Panc1 (cell line): ENCODE data around the gene NATD1.

Source experiments
- CTCF ChIP-seq: fragments of 450-650 bp; IDR thresholded peaks from 2 replicates; pipeline ENCODE4 v1.5.1; 2017; ENCODE audit warnings: mild to moderate bottlenecking
- POLR2AphosphoS5 ChIP-seq: IDR thresholded peaks from 2 replicates; pipeline ENCODE4 v1.6.1; 2012; ENCODE audit warnings: mild to moderate bottlenecking, low read depth, low read length, moderate library complexity
- SIN3A ChIP-seq: IDR thresholded peaks from 2 replicates; pipeline ENCODE4 v1.6.1; 2012; ENCODE audit warnings: low read depth, mild to moderate bottlenecking, low read length, moderate library complexity, borderline replicate concordance; ENCODE audit not compliant: insufficient read depth

DNA sequence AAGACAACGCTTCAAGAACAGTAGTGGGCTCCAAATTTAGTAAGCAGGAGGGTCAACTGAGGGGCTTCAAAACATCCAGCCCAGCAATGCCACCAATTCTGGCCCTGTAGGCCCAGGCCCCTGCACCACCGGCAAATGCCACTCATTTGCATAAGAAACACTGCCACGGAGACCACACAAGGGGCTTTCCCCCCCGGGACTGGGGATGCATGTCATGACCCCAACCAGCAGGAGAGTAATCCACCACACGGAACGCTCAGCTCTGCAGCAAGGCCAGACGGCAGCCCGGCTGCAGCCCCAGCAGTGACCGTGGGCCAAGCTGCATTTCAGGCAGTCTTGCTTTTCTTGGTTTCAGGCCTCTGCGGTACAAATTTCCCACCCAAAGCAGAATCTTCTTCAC lies 53.4 kb downstream of the NATD1 start:
- TF ChIP-seq CTCF, result no peak
- TF ChIP-seq POLR2AphosphoS5, result no peak
- no peak for TF ChIP-seq SIN3A
